SU-DHL-6 (cell line): ENCODE data around the gene GRID2.
"Not testable (repeated sequence)": the region's sequence is repeated elsewhere in the genome, so short reads cannot be mapped to it uniquely, and the experiment has no call there.

ENCODE experiments used
- H2AFZ ChIP-seq: fragments of 200-600 bp; sonication (generic); 2 replicates; pipeline ENCODE4 v1.6.1; 2014; ENCODE audit warnings: low read depth, mild to moderate bottlenecking, moderate library complexity, mixed read lengths, antibody characterized with exemption, low read length; ENCODE audit not compliant: severe bottlenecking
- H3F3A ChIP-seq: fragments of 200-600 bp; shearing (Covaris generic); 2 replicates; pipeline ENCODE4 v1.6.0; 2016; ENCODE audit warnings: antibody characterized with exemption, mild to moderate bottlenecking; ENCODE audit not compliant: insufficient read depth
- H3K27ac ChIP-seq: fragments of 200-600 bp; sonication (generic); 2 replicates; pipeline ENCODE4 v1.5.1; 2016; ENCODE audit warnings: low read depth, mild to moderate bottlenecking, low read length, moderate library complexity, mixed read lengths
- H3K27me3 ChIP-seq: fragments of 200-600 bp; sonication (generic), shearing (Covaris generic); 2 replicates; pipeline ENCODE4 v1.6.0; 2014; ENCODE audit warnings: mild to moderate bottlenecking, low read length
- H3K36me3 ChIP-seq: fragments of 200-600 bp; sonication (generic); 2 replicates; pipeline ENCODE4 v1.6.1; 2014; ENCODE audit warnings: mild to moderate bottlenecking, low read length, mixed read lengths
- H3K4me2 ChIP-seq: fragments of 300-600, 200-600 bp; shearing (Covaris generic), sonication (generic); 2 replicates; pipeline ENCODE4 v1.6.0; 2014; ENCODE audit warnings: low read length, low read depth, mild to moderate bottlenecking; ENCODE audit not compliant: poor library complexity, severe bottlenecking
- H3K4me3 ChIP-seq: fragments of 200-600 bp; sonication (generic); 2 replicates; pipeline ENCODE4 v1.5.1; 2014; ENCODE audit warnings: antibody characterized with exemption, low read length, mild to moderate bottlenecking, mixed read lengths; ENCODE audit not compliant: insufficient read depth, poor library complexity, severe bottlenecking
- H3K79me2 ChIP-seq: fragments of 200-600 bp; sonication (generic); 2 replicates; pipeline ENCODE4 v1.6.1; 2014; ENCODE audit warnings: mild to moderate bottlenecking, low read length, moderate library complexity; ENCODE audit not compliant: insufficient read depth
- H3K9ac ChIP-seq: fragments of 200-600 bp; sonication (generic); 2 replicates; pipeline ENCODE4 v1.7.0; 2014; ENCODE audit warnings: mild to moderate bottlenecking, low read length
- H3K9me2 ChIP-seq: fragments of 200-600 bp; sonication (generic); replicated peaks from 2 replicates; pipeline ENCODE4 v1.6.1; 2014; ENCODE audit warnings: low read length; ENCODE audit not compliant: insufficient read depth
- H3K9me3 ChIP-seq: fragments of 200-600 bp; sonication (generic); 2 replicates; pipeline ENCODE4 v1.6.1; 2014; ENCODE audit warnings: low read length, mixed read lengths; ENCODE audit not compliant: insufficient read depth
- H4K20me1 ChIP-seq: fragments of 200-600 bp; sonication (generic); 2 replicates; pipeline ENCODE4 v1.6.1; 2014; ENCODE audit warnings: low read depth, mild to moderate bottlenecking, antibody characterized with exemption, low read length, moderate library complexity, mixed read lengths
- EZH2phosphoT487 ChIP-seq: fragments of 200-600 bp; sonication (generic), shearing (Covaris generic); conservative IDR thresholded peaks from 2 replicates; pipeline ENCODE4 v1.6.1; 2018; ENCODE audit warnings: mild to moderate bottlenecking, antibody characterized with exemption, low read length, moderate library complexity, mixed read lengths
- TF ChIP-seq, protein P1 (sequence below): fragments of 200-600 bp; sonication (generic); IDR thresholded peaks from one replicate; pipeline ENCODE4 v1.5.1; 2017; ENCODE audit warnings: antibody characterized with exemption, mild to moderate bottlenecking, low read length, moderate library complexity; ENCODE audit not compliant: insufficient read depth, poor library complexity, severe bottlenecking

Gene GRID2

DNA sequence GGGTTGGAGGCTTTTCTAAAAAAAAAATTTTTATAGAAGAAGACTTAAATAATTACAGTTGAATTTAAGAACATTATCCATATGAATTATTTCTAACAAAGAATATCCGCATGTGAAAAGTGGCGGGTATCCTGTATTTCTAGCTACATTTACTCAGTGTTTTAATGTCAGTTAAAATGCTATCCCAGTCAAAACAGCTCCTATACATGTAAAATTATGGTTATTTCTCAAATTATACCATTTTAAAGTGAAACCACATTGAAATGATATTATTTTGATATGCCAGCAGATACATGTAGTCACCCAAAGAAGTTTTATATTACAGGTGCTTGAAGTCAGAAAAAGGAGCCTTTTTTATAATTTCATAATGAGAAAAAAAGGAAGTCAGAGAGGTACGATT is 1356.3 kb downstream of the GRID2 start:
- Histone ChIP-seq H3K9me3 (no peaks in the 10 kb centered on the region), H2AFZ (no peak overlapping the region), H3K4me3 (no peak overlapping the region), H3K27ac (no peak overlapping the region), H4K20me1 (no peaks in the 10 kb centered on the region), H3K4me2 (no peak overlapping the region), H3K27me3 (no peaks in the 10 kb centered on the region), H3K79me2 (no peaks in the 10 kb centered on the region), H3K36me3 (no peaks in the 10 kb centered on the region), H3K9ac (no peak overlapping the region), H3F3A (no peaks in the 10 kb centered on the region), H3K9me2 (no peaks in the 10 kb centered on the region)
- TF ChIP-seq, protein P1, sequence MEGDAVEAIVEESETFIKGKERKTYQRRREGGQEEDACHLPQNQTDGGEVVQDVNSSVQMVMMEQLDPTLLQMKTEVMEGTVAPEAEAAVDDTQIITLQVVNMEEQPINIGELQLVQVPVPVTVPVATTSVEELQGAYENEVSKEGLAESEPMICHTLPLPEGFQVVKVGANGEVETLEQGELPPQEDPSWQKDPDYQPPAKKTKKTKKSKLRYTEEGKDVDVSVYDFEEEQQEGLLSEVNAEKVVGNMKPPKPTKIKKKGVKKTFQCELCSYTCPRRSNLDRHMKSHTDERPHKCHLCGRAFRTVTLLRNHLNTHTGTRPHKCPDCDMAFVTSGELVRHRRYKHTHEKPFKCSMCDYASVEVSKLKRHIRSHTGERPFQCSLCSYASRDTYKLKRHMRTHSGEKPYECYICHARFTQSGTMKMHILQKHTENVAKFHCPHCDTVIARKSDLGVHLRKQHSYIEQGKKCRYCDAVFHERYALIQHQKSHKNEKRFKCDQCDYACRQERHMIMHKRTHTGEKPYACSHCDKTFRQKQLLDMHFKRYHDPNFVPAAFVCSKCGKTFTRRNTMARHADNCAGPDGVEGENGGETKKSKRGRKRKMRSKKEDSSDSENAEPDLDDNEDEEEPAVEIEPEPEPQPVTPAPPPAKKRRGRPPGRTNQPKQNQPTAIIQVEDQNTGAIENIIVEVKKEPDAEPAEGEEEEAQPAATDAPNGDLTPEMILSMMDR = no peak

DNA sequence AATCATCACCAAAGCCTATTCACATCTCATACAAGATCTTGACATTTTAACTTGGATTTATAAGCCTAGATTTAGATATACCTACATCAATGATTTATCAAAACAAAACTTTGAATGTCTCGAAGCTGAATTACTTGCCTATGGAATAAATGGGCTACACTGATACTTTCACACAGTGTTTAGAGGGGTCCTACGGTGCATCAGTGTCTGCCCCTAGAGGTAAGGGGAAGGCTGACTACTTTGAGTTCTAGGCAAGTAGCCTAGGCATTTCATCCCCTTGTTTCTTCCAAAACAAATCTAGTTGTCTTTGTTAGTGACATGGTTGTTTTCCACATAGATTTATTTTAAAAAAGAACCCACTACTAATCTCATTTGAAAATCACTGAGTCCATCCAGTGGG is 1366.7 kb downstream of the GRID2 start:
- H2AFZ ChIP-seq = no peak overlapping the region
- no peak overlapping the region for H3K27ac ChIP-seq
- no peaks in the 10 kb centered on the region for H3F3A ChIP-seq
- no peaks in the 10 kb centered on the region for H3K79me2 ChIP-seq
- no peak overlapping the region for H3K4me3 ChIP-seq
- no peaks in the 10 kb centered on the region for H3K9me3 ChIP-seq
- TF ChIP-seq, protein P1 = no peak
- no peak for TF ChIP-seq EZH2phosphoT487
- no peaks in the 10 kb centered on the region for H3K36me3 ChIP-seq
- H3K27me3 ChIP-seq = no peaks in the 10 kb centered on the region
- H3K4me2 ChIP-seq = no peak overlapping the region
- H3K9me2 ChIP-seq = no peaks in the 10 kb centered on the region
- no peak overlapping the region for H3K9ac ChIP-seq
- no peaks in the 10 kb centered on the region for H4K20me1 ChIP-seq

DNA sequence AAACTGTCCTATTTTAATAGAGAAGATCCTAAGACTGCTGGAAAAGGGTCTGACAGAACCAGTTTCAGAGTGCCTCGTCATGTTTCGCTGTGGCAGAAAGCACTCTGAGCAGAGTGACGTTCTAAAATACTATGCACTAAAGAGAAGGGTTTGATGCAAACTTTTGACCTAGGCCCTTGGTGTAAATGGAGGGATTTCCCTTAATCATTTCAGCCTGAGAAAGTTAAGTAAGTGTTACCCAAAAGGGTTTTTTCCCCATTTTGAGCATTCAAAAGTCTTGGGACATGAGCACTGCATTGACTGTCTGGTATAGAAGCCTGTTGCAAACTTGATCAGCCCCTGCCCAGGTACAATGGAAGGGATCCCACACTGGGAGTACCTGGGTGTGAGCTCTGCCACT is 1367.3 kb downstream of the GRID2 start:
- no peaks in the 10 kb centered on the region for H3K9me2 ChIP-seq
- no peak for TF ChIP-seq EZH2phosphoT487
- TF ChIP-seq, protein P1 = no peak
- H3K36me3 ChIP-seq = no peaks in the 10 kb centered on the region
- no peak overlapping the region for H3K9ac ChIP-seq
- no peaks in the 10 kb centered on the region for H3K9me3 ChIP-seq
- no peak overlapping the region for H3K27ac ChIP-seq
- no peak overlapping the region for H3K4me3 ChIP-seq
- H3K27me3 ChIP-seq = no peaks in the 10 kb centered on the region
- no peaks in the 10 kb centered on the region for H3K79me2 ChIP-seq
- H3F3A ChIP-seq = no peaks in the 10 kb centered on the region
- no peaks in the 10 kb centered on the region for H4K20me1 ChIP-seq
- no peak overlapping the region for H2AFZ ChIP-seq
- H3K4me2 ChIP-seq = no peak overlapping the region

DNA sequence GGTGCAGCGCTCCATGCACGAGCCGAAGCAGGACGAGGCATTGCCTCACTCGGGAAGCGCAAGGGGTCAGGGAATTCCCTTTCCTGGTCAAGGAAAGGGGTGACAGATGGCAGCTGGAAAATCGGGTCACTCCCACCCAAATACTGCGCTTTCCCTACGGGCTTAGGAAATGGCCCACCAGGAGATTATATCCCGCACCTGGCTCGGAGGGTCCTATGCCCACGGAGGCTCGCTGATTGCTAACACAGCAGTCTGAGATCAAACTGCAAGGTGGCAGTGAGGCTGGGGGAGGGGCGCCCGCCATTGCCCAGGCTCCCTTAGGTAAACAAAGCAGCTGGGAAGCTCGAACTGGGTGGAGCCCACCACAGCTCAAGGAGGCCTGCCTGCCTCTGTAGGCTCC is 1373.2 kb downstream of the GRID2 start:
- not testable (repeated sequence) for H3K9me3 ChIP-seq, H2AFZ ChIP-seq, H3K27me3 ChIP-seq, H3K4me3 ChIP-seq, H3K4me2 ChIP-seq, H3K36me3 ChIP-seq, H4K20me1 ChIP-seq, H3K9ac ChIP-seq, H3K27ac ChIP-seq, H3K79me2 ChIP-seq, H3F3A ChIP-seq, H3K9me2 ChIP-seq
